ENCODE measurements around the gene PIGL. TPM values are rescaled to one million over a fixed set of nuclear protein-coding genes. Genes with fewer than 3 reads are reported as not detected.
A peak's percentile ranks its signal among the peaks of the same experiment; 100 is the strongest.

PIGL gene
- total and polyA plus RNA-seq, 2 donors (not counting 1 experiment from before 2014, with no cell fraction given), result 16.4 to 19.3 TPM

- DNase-seq (ENCODE audit: low read depth in 2 of 2), result peak; percentile 52 to 79
- Histone ChIP-seq H4K20me1 (ENCODE audit: control insufficient read depth, extremely low read depth, insufficient read depth, low read length) (no peaks in the 10 kb centered on the region), H3K4me3 (replicated peaks in 1 of 4; ENCODE audit: control extremely low read depth in 1 of 4, insufficient read depth in 1 of 4, low read depth in 3 of 4, low read length in 4 of 4) (no peak overlapping the region), H2AFZ (ENCODE audit: low read length) (no peak overlapping the region), H3K79me2 (ENCODE audit: control insufficient read depth, insufficient read depth, low read length) (no peaks in the 10 kb centered on the region), H3K9ac (ENCODE audit: insufficient read depth, low read length) (no peak overlapping the region), H3K4me1 (ENCODE audit: control insufficient read depth, extremely low read depth, insufficient read depth, low read length) (no peaks in the 10 kb centered on the region), H3K36me3 (ENCODE audit: control insufficient read depth, insufficient read depth, low read length) (no peaks in the 10 kb centered on the region), H3K27ac (ENCODE audit: insufficient read depth, low read length) (no peak overlapping the region), H3K4me2 (ENCODE audit: extremely low read depth, insufficient read depth, low read length) (no peak overlapping the region), H3K9me3 (ENCODE audit: control insufficient read depth, insufficient read depth, low read depth, low read length) (no peaks in the 10 kb centered on the region), H3K27me3 (ENCODE audit: control insufficient read depth, insufficient read depth, low read length) (no peaks in the 10 kb centered on the region)
- TF ChIP-seq, protein P1, sequence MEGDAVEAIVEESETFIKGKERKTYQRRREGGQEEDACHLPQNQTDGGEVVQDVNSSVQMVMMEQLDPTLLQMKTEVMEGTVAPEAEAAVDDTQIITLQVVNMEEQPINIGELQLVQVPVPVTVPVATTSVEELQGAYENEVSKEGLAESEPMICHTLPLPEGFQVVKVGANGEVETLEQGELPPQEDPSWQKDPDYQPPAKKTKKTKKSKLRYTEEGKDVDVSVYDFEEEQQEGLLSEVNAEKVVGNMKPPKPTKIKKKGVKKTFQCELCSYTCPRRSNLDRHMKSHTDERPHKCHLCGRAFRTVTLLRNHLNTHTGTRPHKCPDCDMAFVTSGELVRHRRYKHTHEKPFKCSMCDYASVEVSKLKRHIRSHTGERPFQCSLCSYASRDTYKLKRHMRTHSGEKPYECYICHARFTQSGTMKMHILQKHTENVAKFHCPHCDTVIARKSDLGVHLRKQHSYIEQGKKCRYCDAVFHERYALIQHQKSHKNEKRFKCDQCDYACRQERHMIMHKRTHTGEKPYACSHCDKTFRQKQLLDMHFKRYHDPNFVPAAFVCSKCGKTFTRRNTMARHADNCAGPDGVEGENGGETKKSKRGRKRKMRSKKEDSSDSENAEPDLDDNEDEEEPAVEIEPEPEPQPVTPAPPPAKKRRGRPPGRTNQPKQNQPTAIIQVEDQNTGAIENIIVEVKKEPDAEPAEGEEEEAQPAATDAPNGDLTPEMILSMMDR (conservative IDR thresholded peaks at IDR 0.05 in 1 of 2, IDR thresholded peaks at IDR 0.05 in 1 of 2; ENCODE audit: low read depth in 1 of 2, low read length in 2 of 2), result peak; percentile 97 to 98
- no peak for TF ChIP-seq EZH2 (IDR thresholded peaks at IDR 0.05; ENCODE audit: low read length, missing control alignments)
Measured at GRCh38 chr17:16363749-16364536, 146.9 kb downstream of the PIGL start.

- Histone ChIP-seq H3K4me1 (ENCODE audit: control insufficient read depth, extremely low read depth, insufficient read depth, low read length) (no peaks in the 10 kb centered on the region), H3K9me3 (ENCODE audit: control insufficient read depth, insufficient read depth, low read depth, low read length) (no peaks in the 10 kb centered on the region), H3K79me2 (ENCODE audit: control insufficient read depth, insufficient read depth, low read length) (no peaks in the 10 kb centered on the region), H2AFZ (ENCODE audit: low read length) (no peak overlapping the region), H3K27me3 (ENCODE audit: control insufficient read depth, insufficient read depth, low read length) (no peaks in the 10 kb centered on the region), H4K20me1 (ENCODE audit: control insufficient read depth, extremely low read depth, insufficient read depth, low read length) (no peaks in the 10 kb centered on the region), H3K36me3 (ENCODE audit: control insufficient read depth, insufficient read depth, low read length) (no peaks in the 10 kb centered on the region), H3K9ac (ENCODE audit: insufficient read depth, low read length) (no peak overlapping the region), H3K4me2 (ENCODE audit: extremely low read depth, insufficient read depth, low read length) (no peak overlapping the region), H3K27ac (ENCODE audit: insufficient read depth, low read length) (no peak overlapping the region), H3K4me3 (replicated peaks in 1 of 4; ENCODE audit: control extremely low read depth in 1 of 4, insufficient read depth in 1 of 4, low read depth in 3 of 4, low read length in 4 of 4) (no peak overlapping the region)
- TF ChIP-seq, protein P1 (conservative IDR thresholded peaks at IDR 0.05 in 1 of 2, IDR thresholded peaks at IDR 0.05 in 1 of 2; ENCODE audit: low read depth in 1 of 2, low read length in 2 of 2), result no peak
- no peak for TF ChIP-seq EZH2 (IDR thresholded peaks at IDR 0.05; ENCODE audit: low read length, missing control alignments)
- DNase-seq (ENCODE audit: low read depth in 2 of 2), result no peak
Measured at GRCh38 chr17:16364625-16365024, 147.6 kb downstream of the PIGL start.

- H3K4me1 ChIP-seq (ENCODE audit: control insufficient read depth, extremely low read depth, insufficient read depth, low read length), result peaks cover 3% of the 10 kb centered on the region
- H3K79me2 ChIP-seq (ENCODE audit: control insufficient read depth, insufficient read depth, low read length), result no peaks in the 10 kb centered on the region
- H3K27ac ChIP-seq (ENCODE audit: insufficient read depth, low read length), result no peak overlapping the region
- H3K4me3 ChIP-seq (replicated peaks in 1 of 4; ENCODE audit: control extremely low read depth in 1 of 4, insufficient read depth in 1 of 4, low read depth in 3 of 4, low read length in 4 of 4), result no peak overlapping the region
- H3K9me3 ChIP-seq (ENCODE audit: control insufficient read depth, insufficient read depth, low read depth, low read length), result no peaks in the 10 kb centered on the region
- TF ChIP-seq, protein P1 (conservative IDR thresholded peaks at IDR 0.05 in 1 of 2, IDR thresholded peaks at IDR 0.05 in 1 of 2; ENCODE audit: low read depth in 1 of 2, low read length in 2 of 2), result no peak
- TF ChIP-seq EZH2 (IDR thresholded peaks at IDR 0.05; ENCODE audit: low read length, missing control alignments), result no peak
- no peaks in the 10 kb centered on the region for H3K27me3 ChIP-seq (ENCODE audit: control insufficient read depth, insufficient read depth, low read length)
- H3K4me2 ChIP-seq (ENCODE audit: extremely low read depth, insufficient read depth, low read length), result no peak overlapping the region
- no peak overlapping the region for H3K9ac ChIP-seq (ENCODE audit: insufficient read depth, low read length)
- H4K20me1 ChIP-seq (ENCODE audit: control insufficient read depth, extremely low read depth, insufficient read depth, low read length), result no peaks in the 10 kb centered on the region
- no peak overlapping the region for H2AFZ ChIP-seq (ENCODE audit: low read length)
- no peaks in the 10 kb centered on the region for H3K36me3 ChIP-seq (ENCODE audit: control insufficient read depth, insufficient read depth, low read length)
- DNase-seq (ENCODE audit: low read depth in 2 of 2), result peak; percentile 63 to 87
Measured at GRCh38 chr17:16371742-16372141, 154.7 kb downstream of the PIGL start.
